Measurements from ENCODE around the gene ATG3. TPM values are rescaled to one million over a fixed set of nuclear protein-coding genes. Genes with fewer than 3 reads are reported as not detected.
"Not testable (repeated sequence)": the region's sequence is repeated elsewhere in the genome, so short reads cannot be mapped to it uniquely, and the experiment has no call there.

The ATG3 gene
- total RNA-seq, 2 donors from 2014 or later, result 52.5 to 55.3 TPM

- H3K9me3 Mint-ChIP-seq, result peaks cover 0 to 4% of the 10 kb centered on the region in 2 donors
- ATAC-seq, result peak; percentile 65 to 70
- DNase-seq (ENCODE audit: low spot score in 2 of 2), result no peak
- H3K27ac Mint-ChIP-seq, result peak overlapping the region in 1 of 2 donors; percentile 80
- H3K36me3 Mint-ChIP-seq, result peaks cover 0 to 14% of the 10 kb centered on the region in 2 donors
These were observed 42.2 kb downstream of the ATG3 start for GRCh38 chr3:112519424-112520001.

- H3K36me3 Mint-ChIP-seq, result peaks cover 0 to 14% of the 10 kb centered on the region in 2 donors
- H3K27ac Mint-ChIP-seq, result peak overlapping the region in 1 of 2 donors; percentile 80
- peak; percentile 60 to 79 for ATAC-seq
- DNase-seq (ENCODE audit: low spot score in 2 of 2); H3K9me3 Mint-ChIP-seq: not testable (repeated sequence)
These were observed 42.8 kb downstream of the ATG3 start for GRCh38 chr3:112518970-112519369.

DNA sequence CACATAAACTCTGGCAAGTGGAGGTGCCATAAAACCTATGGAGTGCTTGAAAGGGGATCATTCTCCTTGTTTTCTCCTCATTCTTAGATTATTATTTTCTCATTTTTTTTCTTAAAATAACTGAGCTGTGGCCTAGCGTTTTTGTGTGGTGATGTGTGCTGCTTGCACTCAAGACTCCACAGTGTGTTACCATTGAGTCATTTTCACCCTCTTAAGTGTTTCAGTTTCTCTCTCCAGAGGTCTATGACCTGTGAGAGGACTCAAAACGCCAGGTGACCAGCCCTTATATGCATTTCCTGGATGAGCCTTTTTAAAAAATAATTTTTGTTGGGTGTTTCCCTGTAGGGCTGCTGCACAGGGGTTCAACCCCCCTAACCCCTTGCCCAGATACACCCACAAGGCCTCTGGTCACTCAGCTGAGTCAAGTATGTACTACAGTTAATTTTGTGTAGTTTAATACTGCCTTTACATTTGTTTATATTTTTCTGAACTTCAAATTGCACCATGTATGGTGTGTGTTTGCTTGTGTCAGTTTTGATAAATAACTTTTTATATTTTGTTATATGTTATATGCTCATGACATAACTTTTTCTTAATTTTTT is 47.1 kb downstream of the ATG3 start:
- peak overlapping the region in 1 of 2 donors; percentile 42 for H3K27ac Mint-ChIP-seq
- DNase-seq (ENCODE audit: low spot score in 2 of 2), result no peak
- H3K36me3 Mint-ChIP-seq, result peaks cover 6 to 21% of the 10 kb centered on the region in 2 donors

DNA sequence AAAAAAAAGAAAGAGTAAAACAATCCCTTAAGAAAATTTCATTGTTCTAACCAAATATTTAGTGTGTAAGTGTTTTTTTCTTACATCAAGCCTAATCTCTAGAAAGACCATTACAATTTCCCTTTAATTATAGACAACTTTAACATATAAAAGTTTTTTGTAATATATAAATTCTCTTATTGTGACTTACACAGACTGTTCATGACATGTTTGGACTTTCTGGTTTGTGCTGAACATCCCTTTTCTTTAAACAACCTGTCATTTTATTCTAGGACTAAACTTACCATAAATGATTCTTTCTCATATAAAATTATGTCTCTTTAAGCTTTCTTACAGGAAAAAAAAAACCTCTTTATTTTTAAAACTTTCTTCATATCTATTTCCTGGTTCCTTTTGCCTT is 49.4 kb downstream of the ATG3 start:
- H3K27ac Mint-ChIP-seq, result no peak overlapping the region
- peaks cover 0 to 5% of the 10 kb centered on the region in 2 donors for H3K9me3 Mint-ChIP-seq
- no peak for ATAC-seq
- H3K36me3 Mint-ChIP-seq, result peaks cover 12 to 23% of the 10 kb centered on the region in 2 donors
- no peak for DNase-seq (ENCODE audit: low spot score in 2 of 2)

More for the DNA sequence above, 47.1 kb downstream of the ATG3 start:
- peaks cover 0 to 4% of the 10 kb centered on the region in 2 donors for H3K9me3 Mint-ChIP-seq
- ATAC-seq, result peak; percentile 96 to 98

- Mint-ChIP-seq H3K9me3 (peaks cover 0 to 9% of the 10 kb centered on the region in 2 donors), H3K27ac (no peak overlapping the region), H3K36me3 (peaks cover 12 to 21% of the 10 kb centered on the region in 2 donors)
- ATAC-seq (no peak), DNase-seq (ENCODE audit: low spot score in 2 of 2) (no peak)
These were observed 52.9 kb downstream of the ATG3 start for GRCh38 chr3:112508860-112509259.

DNA sequence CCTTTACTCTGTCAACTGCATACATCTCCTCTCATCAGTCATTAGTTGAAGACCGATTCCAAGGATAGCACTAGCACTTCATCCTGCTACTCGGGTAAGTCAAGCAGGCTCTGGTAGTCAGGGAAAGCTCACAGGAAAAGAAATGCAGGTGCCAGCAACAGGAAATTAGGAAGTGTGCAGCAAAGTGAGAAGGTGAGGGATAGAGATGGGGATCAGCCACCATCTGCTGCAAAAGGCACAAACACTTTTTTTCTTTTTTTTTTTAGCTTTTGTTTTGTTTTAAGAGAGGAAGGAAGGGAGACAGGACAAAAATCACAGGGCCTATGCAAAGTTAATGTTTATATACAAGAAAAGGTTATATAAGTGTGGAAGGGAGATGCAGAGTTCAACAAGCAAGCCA is 53.5 kb downstream of the ATG3 start:
- Mint-ChIP-seq H3K9me3 (peaks cover 0 to 9% of the 10 kb centered on the region in 2 donors), H3K36me3 (peaks cover 12 to 21% of the 10 kb centered on the region in 2 donors)
- DNase-seq (ENCODE audit: low spot score in 2 of 2), result no peak

DNA sequence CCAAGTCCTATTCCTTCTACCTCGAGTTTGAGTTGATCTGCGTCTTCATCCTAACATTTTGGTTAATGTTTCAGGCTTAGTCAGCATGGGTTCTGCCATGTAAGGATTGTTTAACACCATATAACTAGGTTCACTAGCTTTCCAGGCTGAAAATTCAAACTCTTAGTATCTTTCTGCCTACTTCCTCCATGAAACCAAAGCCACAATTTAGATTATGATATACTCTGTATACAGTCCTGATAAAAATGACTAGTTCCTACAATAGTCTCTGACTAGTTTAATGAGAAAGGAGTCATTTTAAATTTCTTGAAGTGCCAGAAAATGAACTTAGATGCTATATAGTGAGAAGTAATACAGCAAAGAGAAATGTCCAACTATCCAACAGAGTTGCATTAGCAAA is 55.9 kb downstream of the ATG3 start:
- H3K9me3 Mint-ChIP-seq, result peaks cover 0 to 9% of the 10 kb centered on the region in 2 donors
- DNase-seq (ENCODE audit: low spot score in 2 of 2) (no peak), ATAC-seq (peak in 1 of 2 donors; percentile 50)
- H3K27ac Mint-ChIP-seq, result no peak overlapping the region
- H3K36me3 Mint-ChIP-seq, result peaks cover 6 to 14% of the 10 kb centered on the region in 2 donors

More for the DNA sequence above, 53.5 kb downstream of the ATG3 start:
- ATAC-seq, result no peak
- no peak overlapping the region for H3K27ac Mint-ChIP-seq

GRCh38 chr3:112504123-112504522 is 57.6 kb downstream of the ATG3 start:
- DNase-seq (ENCODE audit: low spot score in 2 of 2), result no peak
- Mint-ChIP-seq H3K36me3 (peaks cover 11 to 13% of the 10 kb centered on the region in 2 donors), H3K27ac (no peak overlapping the region), H3K9me3 (peaks cover 0 to 9% of the 10 kb centered on the region in 2 donors)
- no peak for ATAC-seq

- H3K27ac Mint-ChIP-seq, result no peak overlapping the region
- H3K36me3 Mint-ChIP-seq, result peaks cover 7 to 19% of the 10 kb centered on the region in 2 donors
- DNase-seq (ENCODE audit: low spot score in 2 of 2) (no peak), ATAC-seq (peak; percentile 48 to 81)
- H3K9me3 Mint-ChIP-seq, result peaks cover 0 to 9% of the 10 kb centered on the region in 2 donors
These were observed 58.3 kb downstream of the ATG3 start for GRCh38 chr3:112503304-112503972.

- DNase-seq (ENCODE audit: low spot score in 2 of 2) (no peak), ATAC-seq (no peak)
- Mint-ChIP-seq H3K36me3 (peaks cover 27 to 37% of the 10 kb centered on the region in 2 donors), H3K27ac (peak overlapping the region; percentile 94 to 97), H3K9me3 (no peaks in the 10 kb centered on the region)
These were observed 61.1 kb downstream of the ATG3 start for GRCh38 chr3:112500621-112501020.

- peak; percentile 68 to 71 for ATAC-seq
- Mint-ChIP-seq H3K9me3 (peaks cover 0 to 4% of the 10 kb centered on the region in 2 donors), H3K27ac (peak within 1 kb of the TSS; percentile 95 to 97), H3K36me3 (peaks cover 36 to 43% of the 10 kb centered on the region in 2 donors)
- DNase-seq (ENCODE audit: low spot score in 2 of 2), result no peak
These were observed 62.6 kb downstream of the ATG3 start, which contains the start of gene BTLA for GRCh38 chr3:112498914-112499711. TSS of gene BTLA (minus strand) at chr3:112499472. CDS start at chr3:112499358, 114 bp downstream.

GRCh38 chr3:112497897-112498548 is 63.7 kb downstream of the ATG3 start:
- Mint-ChIP-seq H3K27ac (peak overlapping the region; percentile 95 to 97), H3K36me3 (peaks cover 42 to 47% of the 10 kb centered on the region in 2 donors), H3K9me3 (peaks cover 0 to 5% of the 10 kb centered on the region in 2 donors)
- DNase-seq (ENCODE audit: low spot score in 2 of 2) (no peak), ATAC-seq (peak; percentile 21 to 33)

GRCh38 chr3:112496366-112497067 is 65.2 kb downstream of the ATG3 start:
- peaks cover 0 to 5% of the 10 kb centered on the region in 2 donors for H3K9me3 Mint-ChIP-seq
- DNase-seq (ENCODE audit: low spot score in 2 of 2), result no peak
- H3K36me3 Mint-ChIP-seq, result peaks cover 42 to 47% of the 10 kb centered on the region in 2 donors
- peak in 1 of 2 donors; percentile 17 for ATAC-seq
- H3K27ac Mint-ChIP-seq, result peak overlapping the region; percentile 90 to 97

GRCh38 chr3:112494448-112494767 is 67.4 kb downstream of the ATG3 start:
- not testable (repeated sequence) for H3K9me3 Mint-ChIP-seq; ATAC-seq; DNase-seq (ENCODE audit: low spot score in 2 of 2)
- H3K27ac Mint-ChIP-seq, result peak overlapping the region in 1 of 2 donors; percentile 97
- peaks cover 42 to 43% of the 10 kb centered on the region in 2 donors for H3K36me3 Mint-ChIP-seq

DNA sequence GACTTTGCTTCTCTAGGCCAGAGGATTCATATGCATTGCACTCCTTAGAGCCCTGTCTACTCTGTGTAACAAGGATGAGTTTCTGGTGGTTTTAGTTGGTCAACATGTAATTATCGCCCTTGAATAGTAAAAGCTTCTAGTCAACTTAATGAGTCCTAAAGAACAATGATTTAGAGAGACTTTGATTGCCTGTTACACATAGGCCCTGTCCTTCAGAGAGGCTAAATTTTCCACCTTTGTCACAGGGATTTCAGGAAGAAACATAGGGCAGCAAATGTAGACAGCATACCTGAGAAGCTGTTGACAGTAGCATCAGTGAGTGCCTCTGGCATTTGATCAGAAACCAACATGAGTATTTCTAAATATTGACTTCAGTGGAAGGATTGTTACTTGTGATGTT is 69.6 kb downstream of the ATG3 start:
- Mint-ChIP-seq H3K36me3 (peaks cover 32 to 44% of the 10 kb centered on the region in 2 donors), H3K27ac (peak overlapping the region; percentile 75 to 97), H3K9me3 (peaks cover 0 to 5% of the 10 kb centered on the region in 2 donors)
- no peak for DNase-seq (ENCODE audit: low spot score in 2 of 2)
- peak in 1 of 2 donors; percentile 9 for ATAC-seq

All from activated naive CD4-positive, alpha-beta T cell treated with anti-CD3 and anti-CD28 coated beads, Interleukin-2, amount 50 U/mL, for 72 hours (primary cell).